ENCODE results near the gene EDC4.

- no peak for TF ChIP-seq CTCF (conservative IDR thresholded peaks at IDR 0.05; ENCODE audit: low read length)
- no peak for TF ChIP-seq EZH2phosphoT487 (IDR thresholded peaks at IDR 0.05; ENCODE audit: borderline replicate concordance, low read depth, low read length)
Observed at GRCh38 chr16:67901734-67902133, 28.9 kb downstream of the EDC4 start.

Data from OCI-LY7 (cell line).